KMS-11 (cell line): ENCODE measurements around the gene CTSH.

Experiments
- H2AFZ ChIP-seq: fragments of 200-600 bp; sonication (generic); 2 replicates; pipeline ENCODE4 v1.6.1; 2016; ENCODE audit warnings: antibody characterized with exemption, mixed run types, low read depth
- H3K27ac ChIP-seq: fragments of 200-600 bp; sonication (generic); 2 replicates; pipeline ENCODE4 v1.6.1; 2016; ENCODE audit warnings: mild to moderate bottlenecking, mixed run types
- H3K27me3 ChIP-seq: fragments of 200-600 bp; sonication (generic); 2 replicates; pipeline ENCODE4 v1.6.1; 2017; ENCODE audit warnings: mild to moderate bottlenecking, low read depth, mixed run types, moderate library complexity; ENCODE audit not compliant: insufficient read depth
- H3K36me3 ChIP-seq: fragments of 200-600 bp; sonication (generic); 2 replicates; pipeline ENCODE4 v1.6.1; 2017; ENCODE audit warnings: mild to moderate bottlenecking, mixed run types; ENCODE audit not compliant: insufficient read depth
- H3K4me1 ChIP-seq: fragments of 200-600 bp; sonication (generic); 2 replicates; pipeline ENCODE4 v1.6.1; 2016; ENCODE audit warnings: mild to moderate bottlenecking, low read depth, mixed run types; ENCODE audit not compliant: poor library complexity, severe bottlenecking
- H3K4me2 ChIP-seq: fragments of 200-600 bp; sonication (generic); 2 replicates; pipeline ENCODE4 v1.7.0; 2016; ENCODE audit warnings: mild to moderate bottlenecking, mixed run types
- H3K4me3 ChIP-seq: fragments of 200-600 bp; sonication (generic); IDR thresholded peaks from 2 replicates; pipeline ENCODE4 v1.6.1; 2017; ENCODE audit warnings: low read depth, low read length, mixed read lengths; ENCODE audit not compliant: insufficient read depth
- H3K79me2 ChIP-seq: fragments of 200-600 bp; sonication (generic); 2 replicates; pipeline ENCODE4 v1.6.1; 2016; ENCODE audit warnings: low read depth, mixed run types; ENCODE audit not compliant: insufficient read depth
- H3K9ac ChIP-seq: fragments of 200-600 bp; sonication (generic); 2 replicates; pipeline ENCODE4 v1.6.1; 2016; ENCODE audit warnings: mild to moderate bottlenecking, mixed run types
- H4K20me1 ChIP-seq: fragments of 200-600 bp; sonication (generic); 2 replicates; pipeline ENCODE4 v1.6.1; 2016; ENCODE audit warnings: mild to moderate bottlenecking, mixed run types; ENCODE audit not compliant: insufficient read depth
- TF ChIP-seq, protein P1 (sequence below): fragments of 200-600 bp; sonication (generic); conservative IDR thresholded peaks from 2 replicates; pipeline ENCODE4 v1.6.1; 2017; ENCODE audit warnings: low read depth, mild to moderate bottlenecking, antibody characterized with exemption, low read length, moderate library complexity, mixed read lengths

The CTSH gene

DNA sequence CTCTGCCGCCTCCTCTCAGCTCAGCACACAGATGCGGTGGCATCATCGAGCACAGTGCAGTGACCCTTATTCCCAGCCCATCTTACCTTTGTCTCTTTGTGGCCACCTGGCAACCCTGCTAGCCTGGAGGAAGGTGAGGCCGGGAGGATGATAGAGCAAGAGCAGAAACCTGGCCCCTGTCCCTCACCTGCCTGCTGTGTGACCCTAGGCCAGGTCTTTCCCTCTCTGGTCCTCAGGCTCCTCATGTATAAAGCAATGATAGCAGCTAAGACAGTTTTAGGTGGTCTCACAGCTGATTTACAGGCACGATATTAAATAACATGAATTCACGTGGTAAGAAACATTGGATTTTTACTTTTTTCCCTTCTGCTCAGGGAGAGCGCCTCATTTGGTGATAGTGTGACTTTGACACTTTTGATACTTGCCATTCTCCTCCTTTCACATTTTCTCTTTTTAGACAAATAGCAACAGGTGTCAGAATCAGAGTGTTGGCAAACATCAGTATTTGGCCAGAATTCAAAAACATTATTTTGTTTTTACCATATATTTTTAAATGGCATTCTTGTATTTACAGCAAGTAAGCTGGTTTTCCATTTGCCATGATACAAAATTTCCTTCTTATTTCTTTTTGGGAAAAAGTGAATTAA, 29.5 kb upstream of the CTSH start:
- TF ChIP-seq, protein P1, sequence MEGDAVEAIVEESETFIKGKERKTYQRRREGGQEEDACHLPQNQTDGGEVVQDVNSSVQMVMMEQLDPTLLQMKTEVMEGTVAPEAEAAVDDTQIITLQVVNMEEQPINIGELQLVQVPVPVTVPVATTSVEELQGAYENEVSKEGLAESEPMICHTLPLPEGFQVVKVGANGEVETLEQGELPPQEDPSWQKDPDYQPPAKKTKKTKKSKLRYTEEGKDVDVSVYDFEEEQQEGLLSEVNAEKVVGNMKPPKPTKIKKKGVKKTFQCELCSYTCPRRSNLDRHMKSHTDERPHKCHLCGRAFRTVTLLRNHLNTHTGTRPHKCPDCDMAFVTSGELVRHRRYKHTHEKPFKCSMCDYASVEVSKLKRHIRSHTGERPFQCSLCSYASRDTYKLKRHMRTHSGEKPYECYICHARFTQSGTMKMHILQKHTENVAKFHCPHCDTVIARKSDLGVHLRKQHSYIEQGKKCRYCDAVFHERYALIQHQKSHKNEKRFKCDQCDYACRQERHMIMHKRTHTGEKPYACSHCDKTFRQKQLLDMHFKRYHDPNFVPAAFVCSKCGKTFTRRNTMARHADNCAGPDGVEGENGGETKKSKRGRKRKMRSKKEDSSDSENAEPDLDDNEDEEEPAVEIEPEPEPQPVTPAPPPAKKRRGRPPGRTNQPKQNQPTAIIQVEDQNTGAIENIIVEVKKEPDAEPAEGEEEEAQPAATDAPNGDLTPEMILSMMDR = no peak
- H3K9ac ChIP-seq = no peak overlapping the region
- H3K4me3 ChIP-seq = no peak overlapping the region
- H3K27ac ChIP-seq = no peak overlapping the region
- H3K4me2 ChIP-seq = no peak overlapping the region
- H3K79me2 ChIP-seq = no peaks in the 10 kb centered on the region
- no peaks in the 10 kb centered on the region for H3K27me3 ChIP-seq
- H2AFZ ChIP-seq = no peak overlapping the region
- peaks cover 32% of the 10 kb centered on the region for H3K4me1 ChIP-seq
- H3K36me3 ChIP-seq = no peaks in the 10 kb centered on the region
- H4K20me1 ChIP-seq = no peaks in the 10 kb centered on the region

DNA sequence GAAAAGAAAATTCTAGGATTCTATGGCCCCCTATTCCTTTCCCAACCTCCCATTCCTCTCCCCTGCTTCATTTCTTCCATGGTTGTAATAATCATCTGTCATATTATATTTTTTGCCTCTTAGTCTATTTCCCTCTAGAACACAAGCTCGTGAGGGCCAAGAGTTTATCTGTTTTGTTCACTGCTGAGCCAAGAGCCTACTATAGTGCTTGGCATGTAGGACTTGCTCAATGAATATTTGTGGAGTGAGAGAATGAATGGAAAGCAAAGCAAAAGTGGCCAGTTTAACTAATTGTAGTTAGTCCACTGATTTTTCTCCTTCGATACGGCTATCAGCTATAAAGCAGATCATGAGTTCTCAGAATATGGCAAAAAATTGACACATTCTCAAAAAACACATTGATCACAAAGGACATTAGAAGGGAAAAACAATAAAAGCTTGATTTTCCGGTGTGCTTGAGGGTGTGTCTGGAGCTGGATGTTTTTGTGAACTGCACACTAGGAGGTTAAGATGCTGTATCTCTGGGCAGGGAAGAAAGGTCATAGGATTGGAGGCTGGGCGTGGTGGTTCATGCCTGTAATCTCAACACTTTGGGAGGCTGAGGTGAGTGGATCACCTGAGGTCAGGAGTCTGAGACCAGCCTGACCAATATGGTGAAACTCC, 25.0 kb upstream of the CTSH start:
- Histone ChIP-seq H3K4me1 (no peaks in the 10 kb centered on the region), H3K36me3 (no peaks in the 10 kb centered on the region), H2AFZ (no peak overlapping the region), H4K20me1 (no peaks in the 10 kb centered on the region), H3K27ac (no peak overlapping the region), H3K79me2 (no peaks in the 10 kb centered on the region), H3K4me3 (no peak overlapping the region), H3K4me2 (no peak overlapping the region), H3K27me3 (no peaks in the 10 kb centered on the region), H3K9ac (no peak overlapping the region)
- TF ChIP-seq, protein P1 = no peak

DNA sequence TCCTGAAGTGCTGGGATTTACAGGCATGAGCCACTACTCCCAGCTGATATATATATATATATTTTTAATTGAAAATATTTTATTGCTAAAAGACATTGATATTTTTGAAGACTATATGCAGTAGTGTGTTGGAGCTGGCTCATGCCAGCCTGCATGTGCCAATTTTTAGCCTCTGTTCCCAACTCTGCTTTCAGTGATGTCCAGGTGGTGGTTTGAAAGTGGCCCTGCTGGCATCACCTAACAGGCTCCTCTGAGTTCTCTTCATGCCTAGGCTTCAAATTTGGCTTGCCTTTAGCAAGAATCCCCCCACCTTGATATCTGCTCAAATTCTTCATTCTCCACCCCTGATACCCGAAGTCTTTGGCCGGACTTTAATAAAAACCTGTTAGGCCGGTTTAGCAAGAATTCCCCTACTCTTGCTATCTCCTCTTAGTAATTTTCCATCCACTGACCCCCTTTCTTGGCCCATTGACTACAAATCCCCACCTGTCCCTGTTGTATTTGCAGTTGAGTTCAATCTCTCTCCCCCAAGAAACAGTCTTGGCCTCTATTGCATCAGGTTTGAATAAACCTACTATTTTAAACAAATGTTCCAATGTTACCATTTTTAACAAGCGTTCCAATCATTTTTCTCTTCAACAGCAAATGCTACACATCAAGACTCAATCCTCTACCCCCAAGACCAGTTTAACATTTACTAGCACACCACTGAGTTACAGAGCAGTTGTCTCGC, 23.9 kb upstream of the CTSH start:
- no peaks in the 10 kb centered on the region for H3K4me1 ChIP-seq
- H3K9ac ChIP-seq = no peak overlapping the region
- no peak overlapping the region for H3K4me2 ChIP-seq
- H3K27me3 ChIP-seq = no peaks in the 10 kb centered on the region
- no peak overlapping the region for H3K27ac ChIP-seq
- H4K20me1 ChIP-seq = no peaks in the 10 kb centered on the region
- H2AFZ ChIP-seq = no peak overlapping the region
- H3K36me3 ChIP-seq = no peaks in the 10 kb centered on the region
- no peaks in the 10 kb centered on the region for H3K79me2 ChIP-seq
- H3K4me3 ChIP-seq = no peak overlapping the region
- TF ChIP-seq, protein P1 = no peak

DNA sequence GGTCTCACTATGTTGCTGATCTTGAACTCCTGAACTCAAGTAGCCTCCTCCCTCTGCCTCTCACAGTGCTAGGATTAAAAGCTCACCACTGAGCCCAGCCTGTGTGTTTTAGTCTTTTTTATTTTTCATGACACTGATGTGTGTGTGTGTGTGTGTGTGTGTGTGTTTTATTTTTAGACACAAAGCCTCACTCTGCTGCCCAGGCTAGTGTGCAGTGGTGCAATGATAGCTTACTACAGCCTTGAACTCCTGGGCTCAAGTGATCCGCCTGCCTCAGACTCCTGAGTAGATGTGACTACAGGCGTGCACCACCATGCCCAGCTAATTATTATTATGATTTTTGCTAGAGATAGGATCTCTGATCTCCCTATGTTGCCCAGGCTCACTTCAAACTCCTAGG, 23.3 kb upstream of the CTSH start:
- Histone ChIP-seq H3K27ac (no peak overlapping the region), H3K27me3 (no peaks in the 10 kb centered on the region), H3K79me2 (no peaks in the 10 kb centered on the region), H2AFZ (no peak overlapping the region), H4K20me1 (no peaks in the 10 kb centered on the region), H3K9ac (no peak overlapping the region), H3K4me1 (no peaks in the 10 kb centered on the region), H3K36me3 (no peaks in the 10 kb centered on the region), H3K4me3 (no peak overlapping the region), H3K4me2 (no peak overlapping the region)
- TF ChIP-seq, protein P1 = no peak
